Kidney (tissue), 14 donors: Measurements from ENCODE around the gene FOLR1. TPM values are rescaled to one million over a fixed set of nuclear protein-coding genes. Genes with fewer than 3 reads are reported as not detected.
"Not testable (repeated sequence)": the region's sequence is repeated elsewhere in the genome, so short reads cannot be mapped to it uniquely, and the experiment has no call there.

Source experiments
- DNase-seq, 5 donors: peaks; one replicate each; pipeline ENCODE4 v3.0.0-alpha.2; 2013 to 2020
- FAIRE-seq: peaks from 2 replicates; lab custom pipeline; 2012; peaks lifted over from hg19 to GRCh38; lab: Jason Lieb, UNC
- H3K27ac ChIP-seq, 2 donors: one replicate each; pipeline ENCODE4 v1.7.0; 2013; ENCODE audit warnings: low read depth in 2 of 2, low read length in 2 of 2, inconsistent platforms in 1 of 2
- H3K27me3 ChIP-seq: one replicate; pipeline ENCODE4 v1.7.1; 2013; ENCODE audit warnings: low read length, inconsistent platforms; ENCODE audit not compliant: control insufficient read depth, insufficient read depth
- H3K36me3 ChIP-seq, 3 donors: one replicate each; pipeline versions ENCODE4 v1.7.0 to v1.7.1; 2013; ENCODE audit warnings: low read length in 3 of 3, control low read depth in 1 of 3, inconsistent platforms in 1 of 3; ENCODE audit not compliant: insufficient read depth in 3 of 3, control insufficient read depth in 2 of 3
- H3K4me1 ChIP-seq, 3 donors: one replicate each; pipeline versions ENCODE4 v1.7.0 to v1.7.1; 2013; ENCODE audit warnings: low read length in 3 of 3, inconsistent platforms in 1 of 3, low read depth in 1 of 3; ENCODE audit not compliant: control insufficient read depth in 2 of 3, insufficient read depth in 2 of 3
- H3K4me3 ChIP-seq, 3 donors: one replicate each; pipeline versions ENCODE4 v1.7.0 to v1.8.1; 2013; ENCODE audit warnings: low read length in 3 of 3, control low read depth in 1 of 3, inconsistent platforms in 1 of 3
- H3K9ac ChIP-seq, 3 donors: one replicate each; pipeline versions ENCODE4 v1.7.0 to v1.7.1; 2013; ENCODE audit warnings: low read length in 3 of 3, control low read depth in 1 of 3, inconsistent platforms in 1 of 3
- H3K9me3 ChIP-seq, 3 donors: one replicate each; pipeline versions ENCODE4 v1.7.0 to v1.7.1; 2013; ENCODE audit warnings: low read length in 3 of 3, control low read depth in 1 of 3, inconsistent platforms in 1 of 3; ENCODE audit not compliant: control insufficient read depth in 2 of 3, insufficient read depth in 1 of 3
- intact Hi-C: fragments of 100-400 bp; cut with DNase I; formaldehyde crosslinking; loops from one replicate; pipeline ENCODE4 v1.11.1; 2022
- polyA plus RNA-seq: library from polyadenylated mRNA; stranded (reverse); fragments of 350-450 nt; fragmentation: Illumina TruSeq; extraction: RNeasy Lipid Tissue Mini Kit (QIAGEN cat#74804); gene quantifications from one replicate; pipeline ENCODE4 v1.2.3, GENCODE V29; 2014; ENCODE audit warnings: low read depth, low replicate concordance; ENCODE audit not compliant: insufficient read depth
- total RNA-seq: library from RNA; stranded (reverse); fragmentation: NEBNext Ultra II Directional; extraction: Animal tissue kit (Norgen Biotek cat#: 25700); gene quantifications from one replicate; pipeline ENCODE4 v1.2.1, GENCODE V29; 2021
- TF ChIP-seq, protein P1 (sequence below): IDR thresholded peaks from 3 replicates; pipeline ENCODE4 v1.5.1; 2012; ENCODE audit warnings: mild to moderate bottlenecking, moderate library complexity, borderline replicate concordance; ENCODE audit not compliant: insufficient read depth; ENCODE audit errors: extremely low read depth
- donor health status: control.
- donor health status: control.
- donor health status: control.
- donor health status: control.
- donor health status: control.
- donor health status: DM: yes; HTN: yes; CAD: no.
- donor health status: Normal renal cell carcinoma (clear cell type).

FOLR1 gene
- total and polyA plus RNA-seq, 2 donors from 2014 or later = 41.2 to 297 TPM

- H3K27me3 ChIP-seq = no peaks in the 10 kb centered on the region
- H3K9ac ChIP-seq = no peak overlapping the region
- DNase-seq (no peak), FAIRE-seq (no peak)
- intact Hi-C loops = no loop called here
- TF ChIP-seq, protein P1, sequence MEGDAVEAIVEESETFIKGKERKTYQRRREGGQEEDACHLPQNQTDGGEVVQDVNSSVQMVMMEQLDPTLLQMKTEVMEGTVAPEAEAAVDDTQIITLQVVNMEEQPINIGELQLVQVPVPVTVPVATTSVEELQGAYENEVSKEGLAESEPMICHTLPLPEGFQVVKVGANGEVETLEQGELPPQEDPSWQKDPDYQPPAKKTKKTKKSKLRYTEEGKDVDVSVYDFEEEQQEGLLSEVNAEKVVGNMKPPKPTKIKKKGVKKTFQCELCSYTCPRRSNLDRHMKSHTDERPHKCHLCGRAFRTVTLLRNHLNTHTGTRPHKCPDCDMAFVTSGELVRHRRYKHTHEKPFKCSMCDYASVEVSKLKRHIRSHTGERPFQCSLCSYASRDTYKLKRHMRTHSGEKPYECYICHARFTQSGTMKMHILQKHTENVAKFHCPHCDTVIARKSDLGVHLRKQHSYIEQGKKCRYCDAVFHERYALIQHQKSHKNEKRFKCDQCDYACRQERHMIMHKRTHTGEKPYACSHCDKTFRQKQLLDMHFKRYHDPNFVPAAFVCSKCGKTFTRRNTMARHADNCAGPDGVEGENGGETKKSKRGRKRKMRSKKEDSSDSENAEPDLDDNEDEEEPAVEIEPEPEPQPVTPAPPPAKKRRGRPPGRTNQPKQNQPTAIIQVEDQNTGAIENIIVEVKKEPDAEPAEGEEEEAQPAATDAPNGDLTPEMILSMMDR = no peak
- H3K9me3 ChIP-seq = no peaks in the 10 kb centered on the region
- H3K4me3 ChIP-seq = peak overlapping the region in 1 of 3 donors; percentile 20
- peaks cover 0 to 6% (median 0%) of the 10 kb centered on the region in 3 donors for H3K36me3 ChIP-seq
- peaks cover 0 to 6% (median 0%) of the 10 kb centered on the region in 3 donors for H3K4me1 ChIP-seq
- no peak overlapping the region for H3K27ac ChIP-seq
These were observed 1.3 kb upstream of the FOLR1 start for GRCh38 chr11:72190631-72191071.

- Histone ChIP-seq H3K36me3 (peaks cover 0 to 7% (median 0%) of the 10 kb centered on the region in 3 donors), H3K9me3 (no peaks in the 10 kb centered on the region), H3K27ac (no peak overlapping the region), H3K4me3 (no peak overlapping the region), H3K4me1 (peaks cover 0 to 3% (median 0%) of the 10 kb centered on the region in 3 donors), H3K27me3 (no peaks in the 10 kb centered on the region), H3K9ac (no peak overlapping the region)
- FAIRE-seq (no peak), DNase-seq (no peak)
- intact Hi-C loops = no loop called here
- TF ChIP-seq, protein P1 = no peak
These were observed 3.8 kb downstream of the FOLR1 start for GRCh38 chr11:72195518-72196270.

DNA sequence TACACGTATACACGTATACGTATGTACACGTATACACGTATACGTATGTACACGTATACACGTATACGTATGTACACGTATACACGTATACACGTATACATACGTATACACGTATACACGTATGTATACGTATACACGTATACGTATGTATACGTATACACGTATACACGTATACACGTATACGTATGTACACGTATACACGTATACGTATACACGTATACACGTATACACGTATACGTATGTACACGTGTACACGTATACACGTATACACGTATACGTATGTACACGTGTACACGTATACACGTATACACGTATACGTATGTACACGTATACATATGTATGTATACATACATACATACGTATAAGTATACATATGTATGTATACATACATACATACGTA is 9.5 kb downstream of the FOLR1 start:
- H3K4me1 ChIP-seq, H3K9ac ChIP-seq, DNase-seq, H3K9me3 ChIP-seq, FAIRE-seq, H3K27me3 ChIP-seq, H3K27ac ChIP-seq, H3K36me3 ChIP-seq, intact Hi-C loops, H3K4me3 ChIP-seq: not testable (repeated sequence)

GRCh38 chr11:72202571-72202970 is 10.6 kb downstream of the FOLR1 start:
- no peak for FAIRE-seq
- TF ChIP-seq, protein P1 = no peak
- no peak for DNase-seq

More at GRCh38 chr11:72202571-72202970, 10.6 kb downstream of the FOLR1 start:
- Histone ChIP-seq H3K4me3 (no peak overlapping the region), H3K9me3 (no peaks in the 10 kb centered on the region), H3K36me3 (no peaks in the 10 kb centered on the region), H3K4me1 (no peaks in the 10 kb centered on the region), H3K9ac (no peak overlapping the region), H3K27ac (no peak overlapping the region), H3K27me3 (no peaks in the 10 kb centered on the region)
- intact Hi-C loops = no loop called here
